Measurements from ENCODE around the gene IFRD1.

- TF ChIP-seq, protein P1, sequence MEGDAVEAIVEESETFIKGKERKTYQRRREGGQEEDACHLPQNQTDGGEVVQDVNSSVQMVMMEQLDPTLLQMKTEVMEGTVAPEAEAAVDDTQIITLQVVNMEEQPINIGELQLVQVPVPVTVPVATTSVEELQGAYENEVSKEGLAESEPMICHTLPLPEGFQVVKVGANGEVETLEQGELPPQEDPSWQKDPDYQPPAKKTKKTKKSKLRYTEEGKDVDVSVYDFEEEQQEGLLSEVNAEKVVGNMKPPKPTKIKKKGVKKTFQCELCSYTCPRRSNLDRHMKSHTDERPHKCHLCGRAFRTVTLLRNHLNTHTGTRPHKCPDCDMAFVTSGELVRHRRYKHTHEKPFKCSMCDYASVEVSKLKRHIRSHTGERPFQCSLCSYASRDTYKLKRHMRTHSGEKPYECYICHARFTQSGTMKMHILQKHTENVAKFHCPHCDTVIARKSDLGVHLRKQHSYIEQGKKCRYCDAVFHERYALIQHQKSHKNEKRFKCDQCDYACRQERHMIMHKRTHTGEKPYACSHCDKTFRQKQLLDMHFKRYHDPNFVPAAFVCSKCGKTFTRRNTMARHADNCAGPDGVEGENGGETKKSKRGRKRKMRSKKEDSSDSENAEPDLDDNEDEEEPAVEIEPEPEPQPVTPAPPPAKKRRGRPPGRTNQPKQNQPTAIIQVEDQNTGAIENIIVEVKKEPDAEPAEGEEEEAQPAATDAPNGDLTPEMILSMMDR (conservative IDR thresholded peaks at IDR 0.05 in 1 of 2, IDR thresholded peaks at IDR 0.05 in 1 of 2; ENCODE audit: extremely low read depth in 1 of 2, insufficient read depth in 1 of 2, low read depth in 1 of 2, low read length in 2 of 2) = no peak
- no peak for TF ChIP-seq EZH2 (IDR thresholded peaks at IDR 0.05; ENCODE audit: borderline replicate concordance, low read length)
These were observed 2.9 kb upstream of the IFRD1 start for GRCh38 chr7:112447406-112447805.
